ENCODE measurements around the gene ZNF624. TPM values are rescaled to one million over a fixed set of nuclear protein-coding genes. Genes with fewer than 3 reads are reported as not detected.

The ZNF624 gene
- total and polyA plus RNA-seq, 4 donors, result 1.2 to 11.7 (median 3.3) TPM

DNA sequence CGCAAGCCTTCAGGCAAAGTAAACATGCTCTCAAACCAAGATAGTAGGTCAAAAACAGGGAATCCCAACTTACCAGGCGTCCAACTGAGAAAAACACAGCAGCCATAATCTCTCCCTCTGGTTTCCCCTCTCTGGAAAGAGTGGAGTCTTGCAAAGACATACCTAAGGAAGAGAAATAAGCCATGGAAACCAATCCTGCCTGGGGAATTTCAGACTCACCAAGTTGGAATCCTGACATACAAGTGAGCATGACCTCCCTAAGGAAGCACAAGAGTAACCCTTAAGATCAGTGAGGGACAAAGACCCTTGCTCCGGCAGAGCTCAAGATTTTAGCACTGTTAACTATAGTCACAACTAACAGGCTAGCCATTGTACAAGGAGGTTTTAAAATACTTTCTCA lies 4.1 kb downstream of the ZNF624 start:
- Histone ChIP-seq H3K4me1 (ENCODE audit: control insufficient read depth in 5 of 5, insufficient read depth in 5 of 5, low read length in 5 of 5) (peaks cover 0 to 15% (median 3%) of the 10 kb centered on the region in 5 donors), H3K4me3 (no peak overlapping the region), H3K9ac (ENCODE audit: insufficient read depth in 1 of 2, low read length in 2 of 2) (no peak overlapping the region), H3K27me3 (ENCODE audit: control insufficient read depth in 3 of 3, insufficient read depth in 3 of 3, low read length in 2 of 3) (no peaks in the 10 kb centered on the region), H3K27ac (ENCODE audit: low read depth in 1 of 2, low read length in 1 of 2) (no peak overlapping the region), H3K36me3 (ENCODE audit: control insufficient read depth in 4 of 4, insufficient read depth in 4 of 4, low read length in 4 of 4) (no peaks in the 10 kb centered on the region), H3K9me3 (ENCODE audit: control insufficient read depth in 4 of 4, insufficient read depth in 3 of 4, low read length in 3 of 4) (no peaks in the 10 kb centered on the region)
- ATAC-seq (ENCODE audit: insufficient read depth, low FRiP score) (no peak), DNase-seq (no peak)
- 96 to 97% methylated on average over 3 of the region's 3 CpGs for WGBS, 2 donors
- TF ChIP-seq CTCF (IDR thresholded peaks at IDR 0.05; ENCODE audit: control extremely low read depth, extremely low read depth), result no peak

DNA sequence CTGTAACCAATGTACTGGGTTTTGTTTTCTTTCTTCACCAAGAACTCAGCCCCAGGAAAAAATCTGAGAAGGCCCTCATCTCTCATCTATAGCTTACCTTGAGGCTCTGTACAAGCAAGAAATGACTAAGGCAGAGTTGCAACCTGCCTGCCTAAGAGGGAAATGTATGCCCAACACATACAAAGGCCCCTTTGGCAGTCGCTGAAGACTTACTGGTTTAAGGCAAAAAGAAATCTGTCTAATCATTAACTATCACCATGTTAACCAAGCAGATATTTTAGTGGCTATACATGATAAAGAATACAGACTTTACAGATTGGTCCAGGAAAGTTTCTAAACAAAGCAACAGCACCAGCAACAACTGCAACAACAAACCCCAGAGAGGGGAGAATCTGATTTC lies 14.2 kb downstream of the ZNF624 start:
- WGBS, 2 donors, result 74 to 90% methylated on average over 1 of the region's 1 CpG
- DNase-seq, result no peak
- ATAC-seq (ENCODE audit: insufficient read depth, low FRiP score), result no peak

DNA sequence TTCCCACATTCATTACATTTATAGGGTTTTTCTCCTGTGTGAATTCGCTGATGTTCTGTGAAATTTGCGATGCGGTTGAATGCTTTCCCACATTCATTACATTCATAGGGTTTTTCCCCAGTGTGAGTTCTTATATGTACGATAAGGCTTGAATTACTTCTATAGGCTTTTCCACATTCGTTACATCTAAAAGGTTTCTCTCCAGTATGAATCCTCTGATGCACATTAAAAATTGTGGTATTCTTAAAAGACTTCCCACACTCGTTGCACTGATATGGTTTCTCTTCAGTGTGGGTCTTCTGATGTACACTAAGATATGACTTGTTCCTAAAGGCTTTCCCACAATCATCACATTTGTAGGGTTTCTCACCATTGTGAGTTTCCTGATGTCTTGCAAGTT lies 30.4 kb downstream of the ZNF624 start:
- no peak for ATAC-seq (ENCODE audit: insufficient read depth, low FRiP score)
- peaks cover 18 to 40% (median 30%) of the 10 kb centered on the region in 4 donors for H3K9me3 ChIP-seq (ENCODE audit: control insufficient read depth in 4 of 4, insufficient read depth in 3 of 4, low read length in 3 of 4)
- H3K27ac ChIP-seq (ENCODE audit: low read depth in 1 of 2, low read length in 1 of 2), result no peak overlapping the region
- WGBS, 2 donors, result 95 to 99% methylated on average over 6 of the region's 6 CpGs
- H3K36me3 ChIP-seq (ENCODE audit: control insufficient read depth in 4 of 4, insufficient read depth in 4 of 4, low read length in 4 of 4), result peaks cover 1 to 46% (median 36%) of the 10 kb centered on the region in 4 donors
- no peak for TF ChIP-seq CTCF (IDR thresholded peaks at IDR 0.05; ENCODE audit: control extremely low read depth, extremely low read depth)
- H3K4me1 ChIP-seq (ENCODE audit: control insufficient read depth in 5 of 5, insufficient read depth in 5 of 5, low read length in 5 of 5), result no peaks in the 10 kb centered on the region
- H3K4me3 ChIP-seq, result no peak overlapping the region
- no peak for DNase-seq
- no peak overlapping the region for H3K9ac ChIP-seq (ENCODE audit: insufficient read depth in 1 of 2, low read length in 2 of 2)
- no peaks in the 10 kb centered on the region for H3K27me3 ChIP-seq (ENCODE audit: control insufficient read depth in 3 of 3, insufficient read depth in 3 of 3, low read length in 2 of 3)

More for the DNA sequence above, 14.2 kb downstream of the ZNF624 start:
- Histone ChIP-seq H3K4me3 (no peak overlapping the region), H3K27me3 (ENCODE audit: control insufficient read depth in 3 of 3, insufficient read depth in 3 of 3, low read length in 2 of 3) (no peaks in the 10 kb centered on the region), H3K36me3 (ENCODE audit: control insufficient read depth in 4 of 4, insufficient read depth in 4 of 4, low read length in 4 of 4) (peaks cover 0 to 4% (median 1%) of the 10 kb centered on the region in 4 donors), H3K27ac (ENCODE audit: low read depth in 1 of 2, low read length in 1 of 2) (no peak overlapping the region), H3K9me3 (ENCODE audit: control insufficient read depth in 4 of 4, insufficient read depth in 3 of 4, low read length in 3 of 4) (peaks cover 0 to 2% (median 0%) of the 10 kb centered on the region in 4 donors), H3K4me1 (ENCODE audit: control insufficient read depth in 5 of 5, insufficient read depth in 5 of 5, low read length in 5 of 5) (no peaks in the 10 kb centered on the region), H3K9ac (ENCODE audit: insufficient read depth in 1 of 2, low read length in 2 of 2) (no peak overlapping the region)
- no peak for TF ChIP-seq CTCF (IDR thresholded peaks at IDR 0.05; ENCODE audit: control extremely low read depth, extremely low read depth)
